OCI-LY3 (cell line): ENCODE data around the gene SLX4.

Source experiments
- H2AFZ ChIP-seq: fragments of 200-600, 300-600 bp; shearing (Covaris generic); 2 replicates; pipeline ENCODE4 v1.6.0; 2014; ENCODE audit warnings: antibody characterized with exemption, low read depth, low read length
- H3K27ac ChIP-seq: fragments of 200-600, 300-600 bp; sonication (generic); 2 replicates; pipeline ENCODE4 v1.5.1; 2014; ENCODE audit warnings: mild to moderate bottlenecking, low read length, moderate library complexity, mixed read lengths
- H3K27me3 ChIP-seq: fragments of 200-600, 300-600 bp; sonication (generic); 2 replicates; pipeline ENCODE4 v1.6.1; 2014; ENCODE audit warnings: low read depth, low read length, mixed read lengths
- H3K36me3 ChIP-seq: fragments of 200-600, 300-600 bp; sonication (generic); replicated peaks from 2 replicates; pipeline ENCODE3; 2014; ENCODE audit warnings: low read depth, low read length, mixed read lengths
- H3K4me1 ChIP-seq: fragments of 300-600, 200-600 bp; sonication (generic); 2 replicates; pipeline ENCODE4 v1.6.1; 2014; ENCODE audit warnings: low read length, mixed read lengths
- H3K4me2 ChIP-seq: fragments of 200-600, 300-600 bp; sonication (generic); 2 replicates; pipeline ENCODE4 v1.6.1; 2014; ENCODE audit warnings: low read length, mixed read lengths
- H3K4me3 ChIP-seq: fragments of 300-600, 200-600 bp; sonication (generic); 2 replicates; pipeline ENCODE4 v1.5.1; 2014; ENCODE audit warnings: antibody characterized with exemption, mild to moderate bottlenecking, low read length, moderate library complexity
- H3K79me2 ChIP-seq: fragments of 300-600, 200-600 bp; shearing (Covaris generic); 2 replicates; pipeline ENCODE4 v1.6.1; 2014; ENCODE audit warnings: mild to moderate bottlenecking, low read length, mixed read lengths
- H3K9ac ChIP-seq: fragments of 300-600, 200-600 bp; shearing (Covaris generic); 2 replicates; pipeline ENCODE4 v1.6.0; 2014; ENCODE audit warnings: mild to moderate bottlenecking, low read length, moderate library complexity
- H3K9me3 ChIP-seq: fragments of 200-600, 300-600 bp; shearing (Covaris generic); 2 replicates; pipeline ENCODE4 v1.6.1; 2014; ENCODE audit warnings: low read length, mixed read lengths; ENCODE audit not compliant: insufficient read depth
- H4K20me1 ChIP-seq: fragments of 200-600, 300-600 bp; sonication (generic); 2 replicates; pipeline ENCODE4 v1.6.1; 2016; ENCODE audit warnings: low read length, mixed read lengths; ENCODE audit not compliant: insufficient read depth
- EZH2phosphoT487 ChIP-seq: fragments of 200-600 bp; shearing (Covaris generic); IDR thresholded peaks from 2 replicates; pipeline ENCODE4 v1.6.1; 2018; ENCODE audit warnings: antibody characterized with exemption, mixed run types, low read depth
- TF ChIP-seq, protein P1 (sequence below): fragments of 200-600, 300-600 bp; sonication (generic); IDR thresholded peaks from 2 replicates; pipeline ENCODE4 v1.5.1; 2014; ENCODE audit warnings: antibody characterized with exemption, low read length, low read depth

SLX4 gene

DNA sequence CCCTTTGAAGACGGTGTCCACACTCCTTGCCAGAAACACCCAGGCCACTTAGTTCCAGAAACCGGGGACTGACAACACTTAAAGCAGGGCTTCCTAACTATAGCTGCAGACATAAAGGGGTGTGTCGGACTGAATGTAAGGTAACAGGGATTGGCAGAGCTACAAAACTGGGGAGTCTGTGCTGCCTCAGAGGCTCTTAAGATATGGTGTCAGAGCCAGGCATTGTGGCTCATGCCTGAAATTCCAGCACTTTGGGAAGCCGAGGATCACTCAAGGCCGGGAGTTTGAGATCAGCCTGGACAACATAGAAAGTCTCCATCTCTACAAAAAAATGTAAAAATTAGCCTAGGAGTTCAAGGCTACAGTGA, 20.0 kb downstream of the SLX4 start:
- H3K4me2 ChIP-seq = no peak overlapping the region

DNA sequence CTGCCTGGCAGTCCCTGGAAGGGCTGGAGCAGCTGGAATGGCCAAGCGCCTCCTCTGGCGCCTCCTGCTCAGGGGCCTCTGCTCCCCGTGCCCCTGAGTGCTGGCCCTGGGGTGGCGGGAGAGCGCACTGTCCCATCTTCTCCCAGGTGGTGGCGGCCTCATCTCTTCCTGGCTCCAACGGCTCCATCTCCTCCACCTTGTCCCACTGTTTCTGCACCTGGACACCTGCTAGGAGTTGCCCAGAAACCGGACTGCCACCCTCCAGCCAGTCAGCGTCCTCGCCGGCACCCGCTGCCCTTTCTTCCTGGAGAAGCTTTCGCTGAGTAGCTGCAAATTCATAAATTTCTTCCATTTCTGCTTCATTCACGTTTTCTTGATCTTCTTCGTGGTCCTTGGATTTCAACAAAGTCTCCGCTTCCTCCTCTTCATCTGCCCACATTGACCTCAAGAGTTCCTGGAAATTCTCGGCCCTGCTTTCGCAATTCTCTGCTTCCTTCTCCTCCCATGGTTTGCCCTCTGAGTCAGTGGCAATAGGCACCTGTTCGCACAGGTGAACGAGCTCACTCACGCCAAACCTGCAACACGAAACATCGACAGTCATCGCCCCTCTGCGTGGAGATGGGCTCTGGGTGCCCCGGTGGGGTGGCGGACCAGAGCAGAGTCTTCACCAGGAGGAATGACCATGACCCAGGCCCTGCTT, 20.5 kb downstream of the SLX4 start:
- Histone ChIP-seq H4K20me1 (no peaks in the 10 kb centered on the region), H2AFZ (no peak overlapping the region), H3K79me2 (no peaks in the 10 kb centered on the region), H3K4me3 (no peak overlapping the region), H3K36me3 (no peaks in the 10 kb centered on the region), H3K4me1 (no peaks in the 10 kb centered on the region), H3K27ac (no peak overlapping the region), H3K9ac (no peak overlapping the region), H3K9me3 (no peaks in the 10 kb centered on the region), H3K27me3 (no peaks in the 10 kb centered on the region), H3K4me2 (no peak overlapping the region)
- TF ChIP-seq EZH2phosphoT487 = no peak
- TF ChIP-seq, protein P1, sequence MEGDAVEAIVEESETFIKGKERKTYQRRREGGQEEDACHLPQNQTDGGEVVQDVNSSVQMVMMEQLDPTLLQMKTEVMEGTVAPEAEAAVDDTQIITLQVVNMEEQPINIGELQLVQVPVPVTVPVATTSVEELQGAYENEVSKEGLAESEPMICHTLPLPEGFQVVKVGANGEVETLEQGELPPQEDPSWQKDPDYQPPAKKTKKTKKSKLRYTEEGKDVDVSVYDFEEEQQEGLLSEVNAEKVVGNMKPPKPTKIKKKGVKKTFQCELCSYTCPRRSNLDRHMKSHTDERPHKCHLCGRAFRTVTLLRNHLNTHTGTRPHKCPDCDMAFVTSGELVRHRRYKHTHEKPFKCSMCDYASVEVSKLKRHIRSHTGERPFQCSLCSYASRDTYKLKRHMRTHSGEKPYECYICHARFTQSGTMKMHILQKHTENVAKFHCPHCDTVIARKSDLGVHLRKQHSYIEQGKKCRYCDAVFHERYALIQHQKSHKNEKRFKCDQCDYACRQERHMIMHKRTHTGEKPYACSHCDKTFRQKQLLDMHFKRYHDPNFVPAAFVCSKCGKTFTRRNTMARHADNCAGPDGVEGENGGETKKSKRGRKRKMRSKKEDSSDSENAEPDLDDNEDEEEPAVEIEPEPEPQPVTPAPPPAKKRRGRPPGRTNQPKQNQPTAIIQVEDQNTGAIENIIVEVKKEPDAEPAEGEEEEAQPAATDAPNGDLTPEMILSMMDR = no peak

More for the DNA sequence above, 20.0 kb downstream of the SLX4 start:
- no peak overlapping the region for H3K27ac ChIP-seq
- H3K27me3 ChIP-seq = no peaks in the 10 kb centered on the region
- no peaks in the 10 kb centered on the region for H3K4me1 ChIP-seq
- no peaks in the 10 kb centered on the region for H4K20me1 ChIP-seq
- H3K36me3 ChIP-seq = no peaks in the 10 kb centered on the region
- TF ChIP-seq EZH2phosphoT487 = no peak
- TF ChIP-seq, protein P1 = no peak
- no peak overlapping the region for H3K4me3 ChIP-seq
- H2AFZ ChIP-seq = no peak overlapping the region
- H3K79me2 ChIP-seq = no peaks in the 10 kb centered on the region
- no peaks in the 10 kb centered on the region for H3K9me3 ChIP-seq
- no peak overlapping the region for H3K9ac ChIP-seq

DNA sequence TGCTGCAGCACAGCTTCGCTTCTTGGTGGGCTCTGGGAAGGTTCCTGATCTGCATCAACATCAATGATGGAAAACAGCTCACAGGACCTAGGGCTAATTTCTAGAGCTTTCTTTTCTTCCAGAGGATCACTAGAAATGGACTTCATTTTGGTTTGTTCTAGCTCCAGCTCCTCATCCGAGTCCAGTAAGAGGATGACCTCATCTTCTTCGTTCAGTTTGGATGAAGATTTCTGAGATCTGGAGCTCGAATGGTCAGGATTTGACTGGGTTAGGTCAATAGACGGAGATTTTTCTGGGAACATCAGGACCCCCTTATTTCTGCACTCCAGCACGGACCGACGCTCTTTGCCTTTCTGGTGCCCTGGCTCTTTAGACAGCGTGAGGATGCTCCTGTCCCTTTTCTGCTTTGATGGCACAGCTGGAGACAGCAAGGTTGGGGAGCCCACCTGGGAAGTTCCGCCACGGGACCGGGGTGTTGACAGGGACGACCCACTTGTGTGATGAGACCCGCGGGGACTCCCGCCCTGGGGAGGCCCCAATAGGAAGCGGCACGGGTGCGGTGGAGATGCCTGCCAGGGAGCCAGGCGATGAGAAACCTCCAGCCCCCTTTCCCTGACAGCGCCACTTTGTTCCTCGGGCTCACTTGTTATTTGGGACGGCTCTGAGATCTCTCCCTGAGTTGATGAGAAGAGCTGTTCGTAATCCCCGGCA, 21.3 kb downstream of the SLX4 start:
- H4K20me1 ChIP-seq = no peaks in the 10 kb centered on the region
- H3K27ac ChIP-seq = no peak overlapping the region
- H3K4me3 ChIP-seq = no peak overlapping the region
- H3K27me3 ChIP-seq = no peaks in the 10 kb centered on the region
- TF ChIP-seq, protein P1 = no peak
- no peak for TF ChIP-seq EZH2phosphoT487
- H3K36me3 ChIP-seq = no peaks in the 10 kb centered on the region
- no peak overlapping the region for H3K4me2 ChIP-seq
- no peaks in the 10 kb centered on the region for H3K9me3 ChIP-seq
- H3K9ac ChIP-seq = no peak overlapping the region
- no peaks in the 10 kb centered on the region for H3K4me1 ChIP-seq
- H3K79me2 ChIP-seq = no peaks in the 10 kb centered on the region
- no peak overlapping the region for H2AFZ ChIP-seq

- no peaks in the 10 kb centered on the region for H3K4me1 ChIP-seq
- no peak overlapping the region for H3K4me2 ChIP-seq
- H4K20me1 ChIP-seq = no peaks in the 10 kb centered on the region
These were observed 21.9 kb downstream of the SLX4 start for GRCh38 chr16:3589441-3589921.

More at GRCh38 chr16:3589441-3589921, 21.9 kb downstream of the SLX4 start:
- Histone ChIP-seq H3K4me3 (no peak overlapping the region), H3K36me3 (peaks cover under 1% of the 10 kb centered on the region), H3K27me3 (no peaks in the 10 kb centered on the region), H3K27ac (no peak overlapping the region), H3K79me2 (no peaks in the 10 kb centered on the region), H3K9me3 (no peaks in the 10 kb centered on the region), H3K9ac (no peak overlapping the region), H2AFZ (no peak overlapping the region)
- no peak for TF ChIP-seq EZH2phosphoT487
- TF ChIP-seq, protein P1 = no peak
